GM18498 (cell line): ENCODE results near the gene MYO1C.
"Not testable (repeated sequence)": the region's sequence is repeated elsewhere in the genome, so short reads cannot be mapped to it uniquely, and the experiment has no call there.

Source experiments
- ATAC-seq: cut with Tn5 transposase; IDR thresholded peaks from one replicate; pipeline ENCODE4 v1.9.1; 2021; ENCODE audit warnings: mild to moderate bottlenecking, moderate library complexity; ENCODE audit not compliant: unreplicated experiment

MYO1C gene

GRCh38 chr17:1492249-1493206 lies at the start of gene MYO1C:
Gene MYO1C, minus strand, starts transcription at chr17:1492686. Its CDS starts 199 bp downstream, at chr17:1492487.
- ATAC-seq: no peak

GRCh38 chr17:1541367-1541904 lies 49.0 kb upstream of the MYO1C start:
- no peak for ATAC-seq

GRCh38 chr17:1539811-1540210 lies 47.3 kb upstream of the MYO1C start:
- no peak for ATAC-seq

- ATAC-seq: no peak
These were observed 43.3 kb upstream of the MYO1C start for GRCh38 chr17:1535737-1536136.

GRCh38 chr17:1533661-1534325 lies 41.3 kb upstream of the MYO1C start:
- no peak for ATAC-seq

- ATAC-seq: no peak
These were observed 40.5 kb upstream of the MYO1C start for GRCh38 chr17:1532836-1533602.

GRCh38 chr17:1529863-1530262 lies 37.4 kb upstream of the MYO1C start:
- no peak for ATAC-seq

GRCh38 chr17:1526876-1527275 lies 34.4 kb upstream of the MYO1C start:
- not testable (repeated sequence) for ATAC-seq

GRCh38 chr17:1522626-1523025 lies 30.1 kb upstream of the MYO1C start:
- ATAC-seq: no peak

- no peak for ATAC-seq
These were observed 28.7 kb upstream of the MYO1C start for GRCh38 chr17:1521086-1521640.

GRCh38 chr17:1519678-1520077 lies 27.2 kb upstream of the MYO1C start:
- ATAC-seq: no peak

- no peak for ATAC-seq
These were observed 25.9 kb upstream of the MYO1C start for GRCh38 chr17:1518410-1518809.

- peak; percentile 88 for ATAC-seq
These were observed 24.1 kb upstream of the MYO1C start, which contains the start of gene INPP5K for GRCh38 chr17:1516388-1517161. Gene INPP5K, minus strand, starts transcription at chr17:1516612. Its CDS starts 113 bp downstream, at chr17:1516499.

- ATAC-seq: peak; percentile 17
These were observed 23.3 kb upstream of the MYO1C start for GRCh38 chr17:1515640-1516387.

- ATAC-seq: no peak
These were observed 19.9 kb upstream of the MYO1C start for GRCh38 chr17:1512351-1512750.

GRCh38 chr17:1511756-1512321 lies 19.4 kb upstream of the MYO1C start:
- ATAC-seq: no peak

- no peak for ATAC-seq
These were observed 18.8 kb upstream of the MYO1C start for GRCh38 chr17:1511290-1511689.

GRCh38 chr17:1509290-1509881 lies 16.9 kb upstream of the MYO1C start:
- no peak for ATAC-seq
